ENCODE data around the gene AP2S1. TPM values are rescaled to one million over a fixed set of nuclear protein-coding genes. Genes with fewer than 3 reads are reported as not detected.

AP2S1 gene
- total and polyA plus RNA-seq, 2 of the 8 experiments (the other 6 are each of a cell fraction or from before 2014, with no cell fraction given): 195 to 211 TPM

DNA sequence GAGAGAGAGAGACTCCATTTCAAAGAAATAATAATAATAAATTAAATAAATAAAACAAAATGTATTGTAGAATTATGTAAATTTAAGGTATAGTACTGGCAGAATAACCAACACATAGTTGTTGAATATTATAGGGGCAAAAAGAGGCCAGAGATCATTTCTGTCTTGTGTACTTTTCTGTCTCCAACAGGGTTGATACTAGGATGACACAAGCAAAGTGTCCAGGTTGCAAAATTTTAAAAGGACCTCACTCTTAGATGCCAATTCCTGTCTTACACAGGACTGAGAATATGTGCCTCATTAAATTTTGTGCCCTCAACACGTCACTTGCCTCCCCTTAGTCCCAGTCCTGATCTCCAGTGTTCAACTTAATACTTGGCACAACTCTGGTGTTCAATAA lies 2.2 kb upstream of the AP2S1 start (continued):
- TF ChIP-seq CBX8 (IDR thresholded peaks at IDR 0.05; ENCODE audit: borderline replicate concordance, low read depth, low read length): no peak
- TF ChIP-seq TEAD4 (IDR thresholded peaks at IDR 0.05; ENCODE audit: low read depth, low read length): no peak
- TF ChIP-seq TBP (IDR thresholded peaks at IDR 0.05; ENCODE audit: low read depth, low read length): no peak
- TF ChIP-seq SIX5 (IDR thresholded peaks at IDR 0.05; ENCODE audit: low read depth, low read length): no peak
- TF ChIP-seq, protein P1, sequence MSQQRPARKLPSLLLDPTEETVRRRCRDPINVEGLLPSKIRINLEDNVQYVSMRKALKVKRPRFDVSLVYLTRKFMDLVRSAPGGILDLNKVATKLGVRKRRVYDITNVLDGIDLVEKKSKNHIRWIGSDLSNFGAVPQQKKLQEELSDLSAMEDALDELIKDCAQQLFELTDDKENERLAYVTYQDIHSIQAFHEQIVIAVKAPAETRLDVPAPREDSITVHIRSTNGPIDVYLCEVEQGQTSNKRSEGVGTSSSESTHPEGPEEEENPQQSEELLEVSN (IDR thresholded peaks at IDR 0.05): no peak
- no peak for TF ChIP-seq EZH2 (IDR thresholded peaks at IDR 0.05; ENCODE audit: low read depth, low read length, severe bottlenecking)
- TF ChIP-seq SIRT6 (IDR thresholded peaks at IDR 0.05; ENCODE audit: low read length): no peak

Data from H1 (cell line).